ENCODE data around the gene HOXD4. TPM values are rescaled to one million over a fixed set of nuclear protein-coding genes. Genes with fewer than 3 reads are reported as not detected.

Gene HOXD4
- total and polyA plus RNA-seq, 2 of the 4 experiments (the other 2 are of a cell fraction): not detected

DNA sequence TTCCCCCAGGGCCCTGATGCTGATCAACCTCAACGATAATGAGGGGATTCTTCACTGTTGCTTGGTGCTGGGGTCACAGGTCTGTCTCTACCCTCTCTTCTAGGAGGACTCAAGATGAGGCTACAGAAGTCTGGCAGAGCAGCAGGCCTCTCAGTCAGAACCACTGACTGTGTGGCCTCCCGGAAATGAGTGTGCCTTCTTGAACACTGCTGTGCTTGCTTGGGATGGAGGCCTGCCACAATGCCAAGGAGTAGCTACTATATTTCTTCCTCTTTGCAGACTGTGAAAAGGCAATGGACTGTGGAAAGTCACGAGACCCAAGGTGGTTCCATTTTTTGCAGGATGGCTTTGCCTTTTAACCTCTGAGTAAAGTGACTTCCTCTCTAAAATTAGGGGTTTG is 31.3 kb downstream of the HOXD4 start:
- no peak overlapping the region for H3K4me3 ChIP-seq (ENCODE audit: insufficient read depth, low read depth, low read length)
- no peaks in the 10 kb centered on the region for H4K20me1 ChIP-seq (ENCODE audit: insufficient read depth, low read length)
- dilution Hi-C loops (cut with HindIII; ENCODE audit: low sequenced_read_pairs, unreplicated experiment) (no loop called here), in situ Hi-C loops (cut with MboI; ENCODE audit: low sequenced_read_pairs) (no loop called here), intact Hi-C loops (cut with micrococcal nuclease) (no loop called here)
- DNase-seq: no peak
- H3K79me1 ChIP-seq (ENCODE audit: low read depth in 1 of 2, low read length in 2 of 2): no peaks in the 10 kb centered on the region
- H2AK5ac ChIP-seq (ENCODE audit: low read depth, low read length): no peak overlapping the region
- H2AFZ ChIP-seq (replicated peaks; ENCODE audit: low read length, poor library complexity): no peak overlapping the region
- no peak for ATAC-seq (ENCODE audit: low read depth)
- POLR2A ChIA-PET (ENCODE audit: unreplicated experiment): no interaction called here
- H2BK120ac ChIP-seq (ENCODE audit: low read depth, low read length): no peak overlapping the region
- H2BK15ac ChIP-seq (ENCODE audit: low read depth, low read length): no peak overlapping the region
- no CpG with 5 or more reads among the region's 3 CpGs for WGBS, 2 experiments (ENCODE audit: extremely low coverage in 2 of 2, insufficient read length in 1 of 2)
- TF ChIP-seq, protein P1, sequence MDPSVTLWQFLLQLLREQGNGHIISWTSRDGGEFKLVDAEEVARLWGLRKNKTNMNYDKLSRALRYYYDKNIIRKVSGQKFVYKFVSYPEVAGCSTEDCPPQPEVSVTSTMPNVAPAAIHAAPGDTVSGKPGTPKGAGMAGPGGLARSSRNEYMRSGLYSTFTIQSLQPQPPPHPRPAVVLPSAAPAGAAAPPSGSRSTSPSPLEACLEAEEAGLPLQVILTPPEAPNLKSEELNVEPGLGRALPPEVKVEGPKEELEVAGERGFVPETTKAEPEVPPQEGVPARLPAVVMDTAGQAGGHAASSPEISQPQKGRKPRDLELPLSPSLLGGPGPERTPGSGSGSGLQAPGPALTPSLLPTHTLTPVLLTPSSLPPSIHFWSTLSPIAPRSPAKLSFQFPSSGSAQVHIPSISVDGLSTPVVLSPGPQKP (IDR thresholded peaks at IDR 0.05; ENCODE audit: borderline replicate concordance, low read depth, low read length): no peak
- TF ChIP-seq, protein P2, sequence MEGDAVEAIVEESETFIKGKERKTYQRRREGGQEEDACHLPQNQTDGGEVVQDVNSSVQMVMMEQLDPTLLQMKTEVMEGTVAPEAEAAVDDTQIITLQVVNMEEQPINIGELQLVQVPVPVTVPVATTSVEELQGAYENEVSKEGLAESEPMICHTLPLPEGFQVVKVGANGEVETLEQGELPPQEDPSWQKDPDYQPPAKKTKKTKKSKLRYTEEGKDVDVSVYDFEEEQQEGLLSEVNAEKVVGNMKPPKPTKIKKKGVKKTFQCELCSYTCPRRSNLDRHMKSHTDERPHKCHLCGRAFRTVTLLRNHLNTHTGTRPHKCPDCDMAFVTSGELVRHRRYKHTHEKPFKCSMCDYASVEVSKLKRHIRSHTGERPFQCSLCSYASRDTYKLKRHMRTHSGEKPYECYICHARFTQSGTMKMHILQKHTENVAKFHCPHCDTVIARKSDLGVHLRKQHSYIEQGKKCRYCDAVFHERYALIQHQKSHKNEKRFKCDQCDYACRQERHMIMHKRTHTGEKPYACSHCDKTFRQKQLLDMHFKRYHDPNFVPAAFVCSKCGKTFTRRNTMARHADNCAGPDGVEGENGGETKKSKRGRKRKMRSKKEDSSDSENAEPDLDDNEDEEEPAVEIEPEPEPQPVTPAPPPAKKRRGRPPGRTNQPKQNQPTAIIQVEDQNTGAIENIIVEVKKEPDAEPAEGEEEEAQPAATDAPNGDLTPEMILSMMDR (conservative IDR thresholded peaks at IDR 0.05; ENCODE audit: low read depth, low read length): no peak
- TF ChIP-seq CHD1 (IDR thresholded peaks at IDR 0.05; ENCODE audit: low read depth, low read length) (no peak), SMC3 (IDR thresholded peaks at IDR 0.05; ENCODE audit: low read depth, low read length) (no peak), BHLHE40 (IDR thresholded peaks at IDR 0.05; ENCODE audit: low read depth, low read length) (no peak), FOS (IDR thresholded peaks at IDR 0.05; ENCODE audit: low read depth, low read length) (no peak), MXI1 (IDR thresholded peaks at IDR 0.05; ENCODE audit: borderline replicate concordance, low read depth, low read length) (no peak), MAFK (IDR thresholded peaks at IDR 0.05; ENCODE audit: low read depth, low read length) (no peak), RCOR1 (IDR thresholded peaks at IDR 0.05; ENCODE audit: insufficient replicate concordance, low read length) (no peak), RFX5 (IDR thresholded peaks at IDR 0.05; ENCODE audit: low read depth, low read length) (no peak), RAD21 (IDR thresholded peaks at IDR 0.05; ENCODE audit: low read length) (no peak), NFE2L2 (IDR thresholded peaks at IDR 0.05; ENCODE audit: low read depth, low read length) (no peak), MAZ (IDR thresholded peaks at IDR 0.05; ENCODE audit: borderline replicate concordance, low read depth, low read length) (no peak), CEBPB (IDR thresholded peaks at IDR 0.05; ENCODE audit: low read depth, low read length) (no peak), POLR2A (IDR thresholded peaks at IDR 0.05; ENCODE audit: low read depth, low read length) (no peak)
- TF ChIP-seq, protein P3, sequence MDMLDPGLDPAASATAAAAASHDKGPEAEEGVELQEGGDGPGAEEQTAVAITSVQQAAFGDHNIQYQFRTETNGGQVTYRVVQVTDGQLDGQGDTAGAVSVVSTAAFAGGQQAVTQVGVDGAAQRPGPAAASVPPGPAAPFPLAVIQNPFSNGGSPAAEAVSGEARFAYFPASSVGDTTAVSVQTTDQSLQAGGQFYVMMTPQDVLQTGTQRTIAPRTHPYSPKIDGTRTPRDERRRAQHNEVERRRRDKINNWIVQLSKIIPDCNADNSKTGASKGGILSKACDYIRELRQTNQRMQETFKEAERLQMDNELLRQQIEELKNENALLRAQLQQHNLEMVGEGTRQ (IDR thresholded peaks at IDR 0.05; ENCODE audit: low read depth, low read length): no peak
- H4K5ac ChIP-seq (ENCODE audit: low read depth, low read length): no peak overlapping the region
- CTCF ChIA-PET: no interaction called here
- no peak overlapping the region for H3K18ac ChIP-seq (ENCODE audit: low read depth, low read length)
- no peak overlapping the region for H3K14ac ChIP-seq (replicated peaks; ENCODE audit: low read depth, low read length)
- H2BK5ac ChIP-seq (ENCODE audit: low read depth, low read length, poor library complexity, severe bottlenecking): no peak overlapping the region
- H3K9me3 ChIP-seq (ENCODE audit: control insufficient read depth, insufficient read depth, low read length): peaks cover 4% of the 10 kb centered on the region; the same call in 1 of the 2 replicates
- no peak overlapping the region for H3K4me2 ChIP-seq (ENCODE audit: low read depth, low read length)
- H3K4me1 ChIP-seq (ENCODE audit: control insufficient read depth, insufficient read depth, low read length): peaks cover 2% of the 10 kb centered on the region; the same call in 1 of the 2 replicates
- no peaks in the 10 kb centered on the region for H3K36me3 ChIP-seq (ENCODE audit: control insufficient read depth, insufficient read depth, low read length)
- H2AK9ac ChIP-seq (replicated peaks; ENCODE audit: low read depth, low read length, poor library complexity): no peak overlapping the region
- peaks cover 48% of the 10 kb centered on the region for H3K27me3 ChIP-seq (ENCODE audit: control insufficient read depth, insufficient read depth, low read length)
- no peaks in the 10 kb centered on the region for H3K9me1 ChIP-seq (ENCODE audit: insufficient read depth, low read length)
- no peak overlapping the region for H3K56ac ChIP-seq (ENCODE audit: extremely low read depth, insufficient read depth, low read length)
- H3K27ac ChIP-seq (ENCODE audit: insufficient read depth, low read length): no peak overlapping the region
- H4K8ac ChIP-seq (ENCODE audit: low read depth in 2 of 2, low read length in 2 of 2): no peak overlapping the region
- no peak overlapping the region for H3K9ac ChIP-seq (ENCODE audit: low read depth, low read length)
- no peak overlapping the region for H4K91ac ChIP-seq (ENCODE audit: insufficient read depth, low read depth, low read length)
- no peak overlapping the region for H2BK20ac ChIP-seq (ENCODE audit: low read depth, low read length)
- no TSS peak for BruUV-seq (replicated peaks)
- H3K23ac ChIP-seq (ENCODE audit: low read depth, low read length): no peak overlapping the region
- no peak overlapping the region for H3K4ac ChIP-seq (ENCODE audit: low read depth, low read length)
